ENCODE results near the gene GSG1.

- TF ChIP-seq CTCF (IDR thresholded peaks at IDR 0.05) (no peak), ZFX (IDR thresholded peaks at IDR 0.05; ENCODE audit: borderline replicate concordance) (no peak)
Observed at GRCh38 chr12:13042666-13043230, 60.7 kb downstream of the GSG1 start.

Data from 22Rv1 (cell line).